Measurements from ENCODE around the gene PSMB5.

The PSMB5 gene

GRCh38 chr14:22991852-22992251, 42.8 kb downstream of the PSMB5 start:
- H3K79me2 ChIP-seq (ENCODE audit: insufficient read depth, low read length), result no peaks in the 10 kb centered on the region
- H3K9me3 ChIP-seq (ENCODE audit: insufficient read depth, low read length, severe bottlenecking), result no peaks in the 10 kb centered on the region
- no peaks in the 10 kb centered on the region for H3K4me1 ChIP-seq (ENCODE audit: insufficient read depth, low read length)
- no peaks in the 10 kb centered on the region for H3K27me3 ChIP-seq (ENCODE audit: insufficient read depth, low read length, poor library complexity)
- no peak overlapping the region for H3K4me2 ChIP-seq (ENCODE audit: insufficient read depth, low read length)
- no peaks in the 10 kb centered on the region for H4K20me1 ChIP-seq (ENCODE audit: insufficient read depth, low read length)
- H3K4me3 ChIP-seq (ENCODE audit: low read depth in 1 of 2, low read length in 2 of 2), result no peak overlapping the region
- DNase-seq (no peak), ATAC-seq (ENCODE audit: insufficient read depth, low read depth) (no peak)
- no peak overlapping the region for H2AFZ ChIP-seq (ENCODE audit: low read depth, low read length)
- no peak overlapping the region for H3K27ac ChIP-seq (ENCODE audit: low read length)
- no peak for TF ChIP-seq CTCF (IDR thresholded peaks at IDR 0.05; ENCODE audit: borderline replicate concordance, extremely low read depth, low read length, poor library complexity, severe bottlenecking)
- TF ChIP-seq EZH2 (IDR thresholded peaks at IDR 0.05; ENCODE audit: borderline replicate concordance, low read depth, low read length, severe bottlenecking), result no peak
- H3K36me3 ChIP-seq (ENCODE audit: insufficient read depth, low read length), result peaks cover 12% of the 10 kb centered on the region; the same call in 1 of the 2 replicates
- H3K9ac ChIP-seq (ENCODE audit: low read depth, low read length), result no peak overlapping the region

GRCh38 chr14:22987291-22987690, 47.4 kb downstream of the PSMB5 start:
- no peaks in the 10 kb centered on the region for H3K9me3 ChIP-seq (ENCODE audit: insufficient read depth, low read length, severe bottlenecking)
- H4K20me1 ChIP-seq (ENCODE audit: insufficient read depth, low read length), result no peaks in the 10 kb centered on the region
- H3K36me3 ChIP-seq (ENCODE audit: insufficient read depth, low read length), result peaks cover 8% of the 10 kb centered on the region; the same call in 1 of the 2 replicates
- TF ChIP-seq CTCF (IDR thresholded peaks at IDR 0.05; ENCODE audit: borderline replicate concordance, extremely low read depth, low read length, poor library complexity, severe bottlenecking) (no peak), EZH2 (IDR thresholded peaks at IDR 0.05; ENCODE audit: borderline replicate concordance, low read depth, low read length, severe bottlenecking) (no peak)
- no peak overlapping the region for H3K4me3 ChIP-seq (ENCODE audit: low read depth in 1 of 2, low read length in 2 of 2)
- H2AFZ ChIP-seq (ENCODE audit: low read depth, low read length), result no peak overlapping the region
- no peak for ATAC-seq (ENCODE audit: insufficient read depth, low read depth)
- H3K79me2 ChIP-seq (ENCODE audit: insufficient read depth, low read length), result no peaks in the 10 kb centered on the region
- H3K27me3 ChIP-seq (ENCODE audit: insufficient read depth, low read length, poor library complexity), result no peaks in the 10 kb centered on the region
- H3K9ac ChIP-seq (ENCODE audit: low read depth, low read length), result no peak overlapping the region
- H3K4me2 ChIP-seq (ENCODE audit: insufficient read depth, low read length), result no peak overlapping the region
- no peak overlapping the region for H3K27ac ChIP-seq (ENCODE audit: low read length)
- DNase-seq, result no peak
- peaks cover 12% of the 10 kb centered on the region for H3K4me1 ChIP-seq (ENCODE audit: insufficient read depth, low read length)

GRCh38 chr14:22986508-22987054, 48.1 kb downstream of the PSMB5 start:
- TF ChIP-seq EZH2 (IDR thresholded peaks at IDR 0.05; ENCODE audit: borderline replicate concordance, low read depth, low read length, severe bottlenecking) (no peak), CTCF (IDR thresholded peaks at IDR 0.05; ENCODE audit: borderline replicate concordance, extremely low read depth, low read length, poor library complexity, severe bottlenecking) (peak; percentile 95)
- H3K4me1 ChIP-seq (ENCODE audit: insufficient read depth, low read length), result peaks cover 19% of the 10 kb centered on the region
- H3K27ac ChIP-seq (ENCODE audit: low read length), result no peak overlapping the region
- no peak overlapping the region for H3K4me2 ChIP-seq (ENCODE audit: insufficient read depth, low read length)
- no peaks in the 10 kb centered on the region for H3K27me3 ChIP-seq (ENCODE audit: insufficient read depth, low read length, poor library complexity)
- H3K4me3 ChIP-seq (ENCODE audit: low read depth in 1 of 2, low read length in 2 of 2), result no peak overlapping the region
- no peaks in the 10 kb centered on the region for H4K20me1 ChIP-seq (ENCODE audit: insufficient read depth, low read length)
- DNase-seq (peak; percentile 87), ATAC-seq (ENCODE audit: insufficient read depth, low read depth) (peak; percentile 70)
- no peaks in the 10 kb centered on the region for H3K9me3 ChIP-seq (ENCODE audit: insufficient read depth, low read length, severe bottlenecking)
- H3K79me2 ChIP-seq (ENCODE audit: insufficient read depth, low read length), result peaks cover 5% of the 10 kb centered on the region; the same call in 1 of the 2 replicates
- peaks cover 8% of the 10 kb centered on the region; the same call in 1 of the 2 replicates for H3K36me3 ChIP-seq (ENCODE audit: insufficient read depth, low read length)
- no peak overlapping the region for H3K9ac ChIP-seq (ENCODE audit: low read depth, low read length)
- no peak overlapping the region for H2AFZ ChIP-seq (ENCODE audit: low read depth, low read length)

All from DND-41 (cell line).